ENCODE data around the gene SLK. TPM values are rescaled to one million over a fixed set of nuclear protein-coding genes. Genes with fewer than 3 reads are reported as not detected.
A peak's percentile ranks its signal among the peaks of the same experiment; 100 is the strongest.

The SLK gene
- total and polyA plus RNA-seq, 2 experiments from 2014 or later, result 13.8 to 43.6 TPM

DNA sequence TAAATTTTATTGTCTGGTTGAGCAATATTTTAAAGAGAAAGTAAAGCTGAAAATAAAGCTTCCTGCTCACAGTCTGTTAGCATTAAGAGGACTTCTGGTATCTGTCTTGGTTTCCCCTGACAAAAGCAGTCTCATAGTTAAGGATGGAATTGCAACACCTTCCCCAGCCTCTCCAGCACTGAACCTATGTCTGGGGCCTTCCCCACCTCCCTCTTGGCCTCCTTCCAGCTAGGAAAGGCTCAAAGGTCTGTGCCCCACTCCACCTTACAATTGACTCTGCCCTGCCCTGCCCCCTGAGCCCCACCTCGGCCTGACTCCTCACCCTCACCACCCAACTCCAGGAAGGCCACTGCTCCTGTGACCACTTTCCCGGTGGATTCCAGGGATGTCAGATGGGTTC is 85.5 kb downstream of the SLK start:
- Histone ChIP-seq H3K4me1 (ENCODE audit: insufficient read depth) (peaks cover 6% of the 10 kb centered on the region), H3K4me2 (peak overlapping the region; percentile 27), H3K27ac (peak overlapping the region; percentile 77), H3K36me3 (replicated peaks; ENCODE audit: insufficient read depth, low read depth) (no peaks in the 10 kb centered on the region), H3K9me2 (replicated peaks; ENCODE audit: insufficient read depth) (no peaks in the 10 kb centered on the region), H3K79me2 (no peaks in the 10 kb centered on the region), H3K27me3 (no peaks in the 10 kb centered on the region), H3K9me3 (ENCODE audit: low read depth) (no peaks in the 10 kb centered on the region), H2AFZ (no peak overlapping the region), H4K20me1 (ENCODE audit: insufficient read depth, poor library complexity, severe bottlenecking) (no peaks in the 10 kb centered on the region), H3K4me3 (no peak overlapping the region)
- 81% methylated on average over 2 of the region's 2 CpGs for WGBS (ENCODE audit: low lambda C conversion rate, missing lambda C conversion rate)
- peak; percentile 65 for DNase-seq (ENCODE audit: low spot score)
- no peak for TF ChIP-seq EZH2 (IDR thresholded peaks at IDR 0.05; ENCODE audit: borderline replicate concordance)
- TF ChIP-seq EZH2phosphoT487 (IDR thresholded peaks at IDR 0.05; ENCODE audit: low read depth, severe bottlenecking, unreplicated experiment), result no peak
- TF ChIP-seq, protein P1, sequence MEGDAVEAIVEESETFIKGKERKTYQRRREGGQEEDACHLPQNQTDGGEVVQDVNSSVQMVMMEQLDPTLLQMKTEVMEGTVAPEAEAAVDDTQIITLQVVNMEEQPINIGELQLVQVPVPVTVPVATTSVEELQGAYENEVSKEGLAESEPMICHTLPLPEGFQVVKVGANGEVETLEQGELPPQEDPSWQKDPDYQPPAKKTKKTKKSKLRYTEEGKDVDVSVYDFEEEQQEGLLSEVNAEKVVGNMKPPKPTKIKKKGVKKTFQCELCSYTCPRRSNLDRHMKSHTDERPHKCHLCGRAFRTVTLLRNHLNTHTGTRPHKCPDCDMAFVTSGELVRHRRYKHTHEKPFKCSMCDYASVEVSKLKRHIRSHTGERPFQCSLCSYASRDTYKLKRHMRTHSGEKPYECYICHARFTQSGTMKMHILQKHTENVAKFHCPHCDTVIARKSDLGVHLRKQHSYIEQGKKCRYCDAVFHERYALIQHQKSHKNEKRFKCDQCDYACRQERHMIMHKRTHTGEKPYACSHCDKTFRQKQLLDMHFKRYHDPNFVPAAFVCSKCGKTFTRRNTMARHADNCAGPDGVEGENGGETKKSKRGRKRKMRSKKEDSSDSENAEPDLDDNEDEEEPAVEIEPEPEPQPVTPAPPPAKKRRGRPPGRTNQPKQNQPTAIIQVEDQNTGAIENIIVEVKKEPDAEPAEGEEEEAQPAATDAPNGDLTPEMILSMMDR (IDR thresholded peaks at IDR 0.05; ENCODE audit: poor library complexity), result no peak

DNA sequence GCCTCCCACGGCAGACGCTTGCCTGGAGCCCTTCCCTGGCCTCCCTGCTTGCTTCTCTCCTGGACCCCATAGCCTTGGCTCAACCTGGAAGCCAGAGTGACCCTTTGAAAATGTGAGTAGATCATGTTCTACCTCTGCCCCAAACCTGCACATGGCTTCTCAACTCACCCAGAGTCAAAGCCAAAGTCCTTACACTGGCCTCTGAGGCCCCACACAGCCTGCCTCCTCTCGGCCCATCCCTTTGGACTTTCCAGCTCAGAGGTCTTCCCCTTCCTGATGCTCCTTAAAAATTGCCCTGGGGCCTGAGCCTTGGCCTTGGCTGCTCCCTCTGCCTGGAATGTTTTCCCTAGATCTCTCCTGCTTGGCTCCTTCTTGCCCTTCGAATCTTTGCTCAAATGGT is 86.3 kb downstream of the SLK start:
- no peaks in the 10 kb centered on the region for H3K27me3 ChIP-seq
- no peaks in the 10 kb centered on the region for H3K9me2 ChIP-seq (replicated peaks; ENCODE audit: insufficient read depth)
- WGBS (ENCODE audit: low lambda C conversion rate, missing lambda C conversion rate), result 92% methylated on average over 4 of the region's 4 CpGs
- no peaks in the 10 kb centered on the region for H4K20me1 ChIP-seq (ENCODE audit: insufficient read depth, poor library complexity, severe bottlenecking)
- DNase-seq (ENCODE audit: low spot score), result no peak
- no peak overlapping the region for H2AFZ ChIP-seq
- no peaks in the 10 kb centered on the region for H3K79me2 ChIP-seq
- H3K4me3 ChIP-seq, result no peak overlapping the region
- no peak overlapping the region for H3K4me2 ChIP-seq
- H3K36me3 ChIP-seq (replicated peaks; ENCODE audit: insufficient read depth, low read depth), result no peaks in the 10 kb centered on the region
- H3K27ac ChIP-seq, result peak overlapping the region; percentile 77
- TF ChIP-seq, protein P1 (IDR thresholded peaks at IDR 0.05; ENCODE audit: poor library complexity), result no peak
- TF ChIP-seq EZH2 (IDR thresholded peaks at IDR 0.05; ENCODE audit: borderline replicate concordance), result no peak
- no peak for TF ChIP-seq EZH2phosphoT487 (IDR thresholded peaks at IDR 0.05; ENCODE audit: low read depth, severe bottlenecking, unreplicated experiment)
- H3K9me3 ChIP-seq (ENCODE audit: low read depth), result no peaks in the 10 kb centered on the region
- H3K4me1 ChIP-seq (ENCODE audit: insufficient read depth), result peaks cover 6% of the 10 kb centered on the region

DNA sequence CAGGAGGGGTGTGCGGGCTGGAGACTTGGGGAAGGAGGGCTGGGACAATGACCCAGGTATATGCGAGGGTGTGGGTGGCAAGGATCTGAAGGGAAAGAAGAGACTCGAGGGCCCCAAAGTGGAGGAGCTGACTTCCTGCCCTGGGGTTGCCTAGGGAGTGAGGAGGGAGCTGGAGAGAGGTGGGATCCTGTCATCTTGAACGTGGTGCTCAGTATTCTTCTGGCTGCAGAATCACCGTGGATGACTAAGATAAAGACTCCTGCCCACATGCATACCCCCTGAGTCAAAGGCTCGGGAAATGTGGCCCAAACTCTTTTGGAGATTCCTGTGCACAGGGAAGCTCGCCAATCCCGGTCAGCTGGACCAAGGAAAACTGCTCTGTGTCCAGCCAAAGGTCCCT is 87.5 kb downstream of the SLK start:
- TF ChIP-seq EZH2 (IDR thresholded peaks at IDR 0.05; ENCODE audit: borderline replicate concordance), result no peak
- TF ChIP-seq, protein P1 (IDR thresholded peaks at IDR 0.05; ENCODE audit: poor library complexity), result no peak
- no peak for TF ChIP-seq EZH2phosphoT487 (IDR thresholded peaks at IDR 0.05; ENCODE audit: low read depth, severe bottlenecking, unreplicated experiment)
- H3K27me3 ChIP-seq, result no peaks in the 10 kb centered on the region
- 79% methylated on average over 8 of the region's 8 CpGs for WGBS (ENCODE audit: low lambda C conversion rate, missing lambda C conversion rate)
- H4K20me1 ChIP-seq (ENCODE audit: insufficient read depth, poor library complexity, severe bottlenecking), result no peaks in the 10 kb centered on the region
- no peaks in the 10 kb centered on the region for H3K9me3 ChIP-seq (ENCODE audit: low read depth)
- H3K79me2 ChIP-seq, result no peaks in the 10 kb centered on the region
- no peaks in the 10 kb centered on the region for H3K9me2 ChIP-seq (replicated peaks; ENCODE audit: insufficient read depth)
- peaks cover 6% of the 10 kb centered on the region for H3K4me1 ChIP-seq (ENCODE audit: insufficient read depth)
- no peak overlapping the region for H3K4me2 ChIP-seq
- no peak overlapping the region for H3K4me3 ChIP-seq
- H3K36me3 ChIP-seq (replicated peaks; ENCODE audit: insufficient read depth, low read depth), result no peaks in the 10 kb centered on the region
- H3K27ac ChIP-seq, result no peak overlapping the region
- H2AFZ ChIP-seq, result no peak overlapping the region
- no peak for DNase-seq (ENCODE audit: low spot score)
